ENCODE data around the gene TM4SF1.

TM4SF1 gene

DNA sequence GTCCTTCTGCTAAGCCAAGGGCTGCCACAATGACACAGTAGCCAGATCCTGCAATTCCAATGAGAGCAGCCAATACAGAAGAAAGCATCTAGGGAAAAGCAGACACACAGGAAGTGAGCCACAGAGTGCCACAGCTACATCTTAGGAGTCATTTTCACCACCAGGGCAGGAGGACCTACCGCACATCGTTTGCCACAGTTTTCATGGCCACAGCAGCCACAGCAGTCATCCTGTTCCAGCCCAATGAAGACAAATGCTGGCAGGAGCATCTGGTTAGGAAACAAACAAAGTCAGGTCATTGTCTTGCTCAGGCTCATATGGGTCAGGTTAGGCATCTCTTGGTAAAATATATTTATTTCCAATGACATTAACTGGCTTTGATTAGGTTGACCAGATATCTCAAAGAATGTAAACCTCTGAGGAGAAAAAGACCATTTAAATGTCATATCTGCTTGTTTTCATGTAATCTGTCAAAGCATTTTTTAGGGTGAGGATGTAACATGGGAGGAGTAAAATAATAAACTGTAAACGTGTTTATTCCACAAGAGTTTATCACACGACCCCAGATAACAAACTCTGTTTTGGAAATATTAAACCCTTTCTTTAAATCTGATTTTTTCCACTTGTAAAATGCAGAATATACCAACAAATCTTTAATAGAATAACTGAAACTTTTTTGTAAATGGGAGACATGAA, 1.8 kb downstream of the TM4SF1 start:
- DNase-seq (ENCODE audit: low spot score): no peak

DNA sequence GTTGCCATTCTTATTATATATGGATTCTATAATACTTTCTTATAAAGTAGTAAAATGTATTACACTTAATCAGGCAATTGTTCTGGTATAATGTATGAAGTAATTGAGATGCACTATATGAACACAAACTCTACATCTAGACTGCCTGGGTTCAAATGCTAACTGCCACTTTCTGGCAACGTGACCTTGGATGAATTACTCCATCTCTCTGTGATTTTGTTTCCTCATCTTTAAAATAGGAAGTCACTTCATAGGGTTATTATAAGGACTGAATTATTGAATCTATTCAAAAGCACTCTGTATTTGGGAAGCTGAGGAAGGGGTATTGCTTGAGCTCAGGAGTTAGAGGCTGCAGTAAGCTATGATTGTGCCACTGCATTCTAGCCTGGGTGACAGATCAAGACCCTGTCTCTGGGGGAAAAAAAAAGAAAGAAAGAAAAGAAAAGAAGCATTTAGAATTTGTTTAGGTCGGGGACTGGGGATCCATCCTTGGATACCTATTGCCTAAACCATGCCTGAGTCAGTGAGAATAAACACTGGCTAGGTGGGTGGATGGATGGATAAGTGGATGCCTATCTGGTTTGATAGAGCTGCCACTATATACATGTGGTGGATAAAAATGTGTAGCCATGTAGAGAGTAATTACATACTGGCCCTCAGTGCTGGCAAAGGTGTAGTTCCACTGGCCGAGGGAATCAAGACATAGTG, 2.5 kb downstream of the TM4SF1 start:
- no peak for DNase-seq (ENCODE audit: low spot score)

DNA sequence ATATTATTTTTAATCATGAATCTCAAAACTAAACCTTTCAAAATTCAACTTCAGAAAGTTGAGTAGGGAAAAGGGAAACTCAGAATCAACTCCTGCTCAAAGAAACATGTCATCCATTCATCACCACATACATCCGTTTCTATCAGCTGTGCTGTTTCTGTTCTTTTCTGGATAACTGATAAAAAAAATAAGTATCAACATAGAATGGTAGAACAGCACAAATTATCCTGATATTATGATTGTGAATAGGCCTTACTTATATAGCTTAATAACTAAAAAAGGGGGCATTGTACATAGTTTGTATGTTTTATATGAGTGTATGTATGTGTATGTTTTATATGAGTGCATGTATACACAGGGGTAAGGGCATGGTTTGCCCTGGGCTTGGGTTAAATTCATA, 3.1 kb downstream of the TM4SF1 start:
- DNase-seq (ENCODE audit: low spot score): no peak

DNA sequence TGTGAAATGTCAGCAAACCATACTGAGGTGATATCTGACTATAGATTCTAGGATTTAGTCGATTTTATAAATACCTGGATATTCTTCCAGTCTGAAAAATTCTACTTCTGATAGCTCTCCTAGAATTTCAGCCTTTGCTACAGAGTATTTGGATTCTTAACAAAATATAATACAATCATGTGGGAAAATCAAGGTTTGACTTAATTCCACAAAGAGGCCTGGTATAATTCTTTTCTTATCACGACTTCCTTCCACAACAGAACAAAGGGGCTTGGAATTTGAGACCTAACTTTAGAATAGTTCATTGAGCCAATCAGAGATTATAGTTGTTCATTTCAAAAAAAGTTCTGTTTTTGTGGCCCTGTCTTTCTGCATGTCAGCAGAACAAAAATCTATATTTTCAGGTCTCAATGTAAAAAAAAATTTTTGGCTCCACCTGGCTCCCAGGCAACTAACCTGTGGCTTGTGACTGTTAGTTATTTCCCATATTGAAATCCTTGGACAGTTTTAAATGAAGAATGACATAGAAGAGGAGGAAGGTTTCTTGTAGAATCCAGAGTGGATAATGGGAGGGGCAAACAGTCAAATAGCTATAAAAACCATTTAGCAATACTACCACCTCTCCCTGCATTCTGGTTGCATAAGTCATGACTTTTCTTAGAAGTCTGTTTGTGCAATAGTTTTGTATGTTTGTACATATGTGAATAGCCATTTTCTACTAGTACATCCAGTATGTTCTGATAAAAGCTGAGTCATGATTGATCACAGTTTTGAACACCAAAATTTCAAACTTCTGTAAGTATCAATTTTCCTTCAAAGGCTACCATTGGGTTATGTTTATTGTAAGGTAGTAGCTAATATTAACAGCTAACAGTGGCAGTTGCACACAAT, 4.0 kb downstream of the TM4SF1 start:
- DNase-seq (ENCODE audit: low spot score): no peak

DNA sequence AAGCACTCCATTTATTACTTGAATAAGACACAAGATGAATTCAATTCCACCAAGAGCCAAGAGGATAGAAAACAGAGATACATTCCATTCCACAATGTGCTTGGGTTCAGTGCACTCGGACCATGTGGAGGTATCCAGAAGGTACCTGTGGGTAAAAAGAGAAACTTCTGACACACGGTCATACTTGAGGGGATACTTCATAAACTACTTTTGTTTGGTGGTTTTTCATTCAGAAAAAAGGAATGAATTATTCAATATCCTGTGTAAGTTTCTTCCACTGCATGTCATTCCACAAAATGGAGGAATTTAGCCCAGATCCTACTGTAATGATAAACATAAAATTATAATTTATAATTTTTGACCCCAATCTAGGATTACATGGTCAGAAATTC, 5.7 kb downstream of the TM4SF1 start:
- DNase-seq (ENCODE audit: low spot score): no peak

DNA sequence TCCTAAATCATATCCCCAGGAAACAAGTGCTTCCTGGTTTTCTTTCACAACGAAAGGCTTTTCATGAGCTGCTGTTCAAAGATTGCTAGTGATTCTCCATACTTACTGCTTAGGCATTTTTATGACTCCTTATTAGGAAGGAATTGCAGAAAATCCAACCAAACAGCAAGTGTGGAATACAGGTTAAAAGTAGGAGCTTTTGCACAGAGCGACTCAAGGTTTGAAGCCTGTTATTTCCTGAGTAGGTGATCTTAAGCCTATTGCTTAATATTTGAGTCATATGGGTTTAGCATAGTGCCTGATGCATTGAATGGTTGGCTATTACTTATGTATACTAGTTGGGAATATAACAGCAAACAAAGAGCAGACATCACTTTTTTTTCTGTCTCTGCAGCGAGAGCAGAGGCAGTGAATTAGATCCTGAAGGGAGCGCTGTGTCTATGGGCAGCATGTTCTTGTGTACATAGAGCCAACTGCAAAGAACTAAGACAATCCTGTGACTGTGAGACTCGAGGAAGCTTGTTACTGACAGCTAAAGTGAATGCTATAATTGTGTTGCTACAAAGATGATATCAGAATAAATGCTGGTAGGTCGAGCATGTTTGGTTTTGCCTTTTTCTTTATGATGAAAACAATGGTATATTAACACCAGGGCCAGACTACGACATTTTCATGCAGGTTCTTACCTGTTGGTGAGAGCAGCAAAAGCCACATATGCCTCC, 6.3 kb downstream of the TM4SF1 start:
- DNase-seq (ENCODE audit: low spot score): peak; percentile 67

DNA sequence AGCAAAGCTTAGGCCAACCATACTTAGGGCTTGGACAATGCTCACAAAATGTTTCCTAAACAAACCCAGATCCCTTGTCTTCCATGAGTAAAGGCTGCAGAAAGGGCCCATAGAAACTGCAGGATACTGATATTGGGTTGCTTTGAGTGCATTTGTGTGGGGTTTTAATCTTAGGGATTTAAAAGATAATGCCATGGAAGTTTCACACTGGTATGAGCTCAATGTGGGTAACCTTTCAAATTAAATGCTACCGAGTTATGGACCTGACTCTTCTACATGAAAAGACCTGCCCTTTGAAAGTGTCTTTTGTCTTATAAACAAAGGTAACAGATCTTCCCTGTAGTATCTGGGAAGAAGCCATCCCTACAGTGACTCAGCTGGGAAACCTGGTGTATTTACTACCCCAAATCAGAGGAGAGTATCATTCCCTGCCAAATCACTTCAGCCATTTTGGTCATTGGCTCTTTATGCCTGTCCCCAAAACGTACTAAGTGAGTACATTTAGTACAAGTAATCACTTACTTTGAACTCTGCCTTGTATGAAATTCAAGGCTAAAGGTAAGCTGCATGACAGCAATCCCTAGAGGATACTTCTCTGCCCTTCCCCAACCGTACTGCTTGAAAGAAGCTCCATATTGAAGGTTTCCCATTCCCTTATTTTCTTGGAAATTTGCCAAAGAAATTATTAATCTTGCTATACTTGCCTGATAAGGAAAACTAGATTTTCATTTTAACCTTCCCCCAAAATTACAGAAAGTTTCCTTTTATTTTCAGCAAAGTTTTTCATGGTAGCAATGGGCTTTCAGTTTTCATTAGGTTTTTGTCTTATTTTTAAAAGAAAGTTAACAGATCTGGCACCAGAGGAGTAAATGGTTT, 7.2 kb downstream of the TM4SF1 start:
- DNase-seq (ENCODE audit: low spot score): no peak

DNA sequence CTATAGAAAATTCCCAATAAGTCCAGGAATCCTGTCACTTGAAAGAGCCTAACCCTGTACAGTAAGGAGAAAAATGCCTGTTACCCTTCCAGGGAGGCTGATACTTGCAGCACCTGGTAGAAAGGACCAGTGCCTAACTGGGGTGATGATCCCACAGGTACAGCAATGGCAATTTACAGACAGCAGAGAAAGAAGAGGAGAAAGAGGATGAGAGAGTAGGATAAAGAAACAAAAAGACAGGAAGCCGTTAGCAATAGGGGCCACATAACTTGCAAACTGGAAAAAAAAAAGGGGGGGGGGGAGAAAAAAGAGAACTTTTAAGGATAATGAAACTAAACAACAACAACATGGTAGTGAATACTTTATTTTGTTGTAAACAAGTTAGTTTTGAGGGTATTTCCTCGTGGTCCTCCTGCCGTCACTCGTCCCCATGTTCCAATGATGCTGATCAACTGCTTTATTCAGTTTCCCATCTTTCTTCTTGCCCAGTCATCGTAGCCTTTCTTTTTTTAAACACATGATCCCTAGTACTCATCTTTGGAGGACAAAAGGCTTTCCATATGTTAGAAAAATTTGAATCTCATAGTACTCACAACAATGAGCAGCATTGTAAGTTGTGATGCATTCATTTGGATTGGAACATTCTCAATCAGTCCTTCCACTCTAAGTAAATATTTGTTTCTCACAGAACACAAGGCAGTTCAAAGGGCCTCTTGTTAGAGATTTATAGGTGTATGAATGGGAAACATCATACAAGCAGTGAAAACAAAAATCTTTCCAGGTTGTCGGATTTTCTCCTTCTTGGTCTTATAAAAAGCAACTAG, 8.6 kb downstream of the TM4SF1 start:
- peak; percentile 82 for DNase-seq (ENCODE audit: low spot score)

DNA sequence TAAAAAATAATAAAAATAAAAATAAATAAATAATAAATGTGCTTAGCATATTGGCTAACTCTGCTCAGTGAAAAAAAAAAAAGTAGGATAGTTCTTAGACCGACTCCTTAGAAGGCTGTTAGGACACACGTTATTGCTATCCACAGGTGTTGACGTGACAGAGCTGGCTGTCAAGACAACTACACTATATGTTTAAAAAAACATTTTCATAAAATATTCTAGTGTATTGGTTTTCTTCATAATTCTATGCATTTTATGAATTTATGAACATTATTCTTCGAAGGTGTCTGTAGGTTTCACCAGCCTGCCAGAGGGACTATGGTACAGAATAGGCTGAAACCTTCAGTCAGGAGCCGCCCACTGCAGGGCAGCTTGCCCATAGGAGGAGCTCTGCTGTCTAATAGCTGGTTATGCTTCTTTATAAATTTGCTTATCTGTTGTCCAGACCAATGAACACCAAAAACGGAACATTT, 9.2 kb downstream of the TM4SF1 start:
- no peak for DNase-seq (ENCODE audit: low spot score)

DNA sequence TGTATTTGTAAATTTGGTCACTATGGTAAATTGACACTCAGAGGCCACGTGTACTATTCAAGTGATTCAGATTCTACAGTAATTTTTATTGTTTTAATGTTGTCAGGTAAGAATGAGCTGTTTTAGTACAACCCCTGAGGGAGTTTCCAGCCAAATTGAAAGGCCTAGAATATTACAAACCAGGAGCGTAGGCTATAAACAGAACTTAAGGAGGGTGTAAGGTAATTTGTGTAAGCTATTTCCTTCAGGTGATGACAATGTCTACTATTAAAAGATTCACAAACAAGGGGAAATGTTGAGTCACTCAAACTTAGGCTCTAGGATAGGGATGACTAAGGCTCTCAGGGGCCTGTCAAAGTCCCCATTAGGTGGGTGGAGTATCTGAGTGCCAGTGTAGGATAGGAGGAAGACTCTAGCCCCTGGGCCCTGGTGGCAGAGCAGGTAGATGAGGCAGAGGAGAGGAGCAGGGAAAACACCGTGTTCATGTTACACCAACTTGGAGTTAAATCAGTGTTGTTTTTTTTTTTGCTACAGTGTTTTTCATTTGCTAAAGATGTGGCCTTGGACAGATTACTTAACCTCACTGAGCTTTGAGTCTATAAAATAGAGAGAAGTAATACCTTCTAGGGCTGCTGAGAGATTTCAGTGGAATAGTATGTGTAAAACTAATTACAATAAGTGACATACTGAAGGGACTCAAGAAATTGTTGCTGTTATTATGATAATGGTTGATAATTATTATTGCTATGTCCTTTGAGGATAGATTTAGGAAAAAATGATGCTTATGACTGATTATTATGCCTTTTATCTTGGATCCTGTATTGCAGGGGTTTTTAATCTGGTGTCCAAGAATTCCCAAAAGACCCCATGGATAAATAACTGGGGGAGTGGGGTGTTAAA, 10.3 kb downstream of the TM4SF1 start:
- no peak for DNase-seq (ENCODE audit: low spot score)

DNA sequence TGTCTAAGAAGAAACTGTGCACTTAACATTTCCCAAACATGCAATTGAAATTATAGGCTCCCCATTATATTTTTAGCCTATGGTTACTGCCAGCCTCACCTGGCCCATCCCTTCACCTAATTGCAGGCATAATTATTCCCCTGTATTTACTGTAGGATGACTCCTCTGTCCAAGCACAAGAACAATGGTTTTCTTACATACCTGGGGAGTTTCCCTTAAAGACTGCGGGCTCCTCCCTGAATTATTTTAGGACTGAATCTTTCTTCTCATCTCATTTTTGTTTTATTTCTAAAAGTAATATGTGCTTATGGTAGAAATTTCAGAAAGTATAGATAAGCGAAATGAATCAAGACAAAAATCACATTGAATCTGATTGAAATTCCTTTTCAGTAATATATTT, 11.4 kb downstream of the TM4SF1 start:
- no peak for DNase-seq (ENCODE audit: low spot score)

DNA sequence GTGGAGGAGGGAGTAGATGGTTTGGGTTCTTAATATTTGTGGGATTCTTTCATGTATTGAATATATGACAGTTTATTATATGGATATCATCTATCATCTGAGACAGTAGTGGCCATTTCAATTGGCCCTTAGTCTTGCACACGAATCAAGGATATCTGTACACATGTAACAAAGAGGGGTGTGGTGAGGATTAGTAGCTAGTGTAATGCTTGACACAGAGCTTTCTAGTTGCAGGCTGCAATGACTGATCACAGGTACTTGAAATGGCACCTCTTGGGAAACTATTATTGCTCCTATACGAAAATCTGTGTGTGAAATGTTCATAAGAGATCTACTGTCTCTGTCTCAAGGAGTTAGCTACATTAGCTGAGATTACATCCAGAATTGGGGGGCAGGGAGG, 12.8 kb downstream of the TM4SF1 start:
- DNase-seq (ENCODE audit: low spot score): no peak

DNA sequence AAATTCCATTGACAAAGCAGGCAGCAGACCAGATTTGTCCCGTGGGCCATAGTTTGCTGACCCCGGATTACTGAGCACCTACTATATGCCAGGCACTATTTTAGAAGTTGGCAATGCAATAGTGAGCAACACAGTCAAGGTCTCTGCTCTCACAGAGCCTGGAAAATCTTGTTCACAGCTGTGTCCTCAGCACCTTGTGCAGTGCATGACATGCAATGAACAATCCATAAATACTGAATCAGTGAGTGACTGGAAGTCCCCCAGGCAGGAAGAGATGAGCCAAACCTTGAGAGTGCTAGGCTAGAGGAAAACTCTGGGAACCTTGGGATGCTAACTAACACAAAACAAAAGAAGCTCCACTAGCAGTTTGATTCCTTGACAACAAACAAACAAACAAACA, 14.4 kb downstream of the TM4SF1 start:
- DNase-seq (ENCODE audit: low spot score): no peak

DNA sequence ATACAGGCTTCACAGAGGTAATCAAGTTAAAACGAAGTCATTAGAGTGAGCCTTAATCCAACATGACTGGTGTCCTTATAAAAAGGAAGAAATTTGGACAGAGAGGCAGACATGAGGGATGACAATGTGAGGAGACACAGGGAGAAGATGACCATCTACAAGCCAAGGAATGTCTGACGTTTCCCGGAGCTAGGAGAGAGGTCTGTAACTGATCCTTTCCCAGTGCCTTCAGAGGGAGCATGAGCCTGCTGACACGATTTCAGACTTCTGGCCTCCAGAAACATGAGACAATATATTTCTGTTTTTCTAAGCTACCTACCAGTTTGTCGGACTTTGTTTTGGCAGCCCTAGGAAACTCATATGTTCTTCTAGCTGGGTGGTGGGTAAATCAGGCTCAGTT, 15.1 kb downstream of the TM4SF1 start:
- DNase-seq (ENCODE audit: low spot score): no peak

DNA sequence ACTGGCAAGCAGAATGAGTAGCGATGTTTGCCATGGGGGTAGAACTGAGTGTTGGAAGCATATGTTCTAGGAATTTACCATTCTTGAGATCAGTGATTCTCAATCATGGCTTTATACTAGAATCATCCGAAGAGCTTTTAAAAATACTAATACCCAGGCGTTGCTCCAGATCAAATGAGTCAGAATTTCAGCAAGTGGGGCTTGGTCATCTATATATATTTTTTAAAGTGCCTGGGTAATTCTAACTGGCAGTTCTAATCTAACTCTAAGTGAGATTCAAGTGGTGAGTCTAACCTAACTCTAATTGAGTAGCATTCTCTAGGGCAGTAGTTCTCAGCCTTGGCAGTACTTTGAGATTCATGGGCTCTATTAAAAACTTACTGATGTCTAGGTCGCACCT, 20.8 kb downstream of the TM4SF1 start:
- DNase-seq (ENCODE audit: low spot score): no peak

DNA sequence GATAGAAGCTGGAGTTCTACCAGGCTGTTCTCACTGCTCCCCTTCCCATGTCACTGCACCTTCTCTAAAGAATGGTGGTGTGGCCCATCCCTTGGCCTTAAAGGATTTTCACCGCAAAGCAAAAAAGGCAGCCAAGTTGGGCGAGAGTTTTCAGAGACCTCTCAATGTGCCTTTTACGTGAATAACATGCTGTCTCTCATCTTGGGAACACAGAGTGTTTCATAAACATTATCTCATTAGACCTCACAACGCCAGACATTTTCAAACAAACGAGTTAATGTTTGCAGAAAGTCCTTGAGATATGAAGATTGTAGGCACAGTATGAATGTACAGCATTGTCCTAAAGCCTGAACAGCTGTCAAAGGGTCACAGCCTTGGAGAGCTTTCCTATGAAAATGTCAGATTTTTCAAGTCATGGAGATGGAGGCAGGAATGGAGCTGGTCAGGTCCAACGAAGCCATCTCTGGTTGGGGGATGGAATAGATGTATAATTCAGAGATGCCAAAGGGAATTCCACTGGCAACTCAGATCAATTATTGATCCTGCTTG, 21.3 kb downstream of the TM4SF1 start:
- peak; percentile 98 for DNase-seq (ENCODE audit: low spot score)

DNA sequence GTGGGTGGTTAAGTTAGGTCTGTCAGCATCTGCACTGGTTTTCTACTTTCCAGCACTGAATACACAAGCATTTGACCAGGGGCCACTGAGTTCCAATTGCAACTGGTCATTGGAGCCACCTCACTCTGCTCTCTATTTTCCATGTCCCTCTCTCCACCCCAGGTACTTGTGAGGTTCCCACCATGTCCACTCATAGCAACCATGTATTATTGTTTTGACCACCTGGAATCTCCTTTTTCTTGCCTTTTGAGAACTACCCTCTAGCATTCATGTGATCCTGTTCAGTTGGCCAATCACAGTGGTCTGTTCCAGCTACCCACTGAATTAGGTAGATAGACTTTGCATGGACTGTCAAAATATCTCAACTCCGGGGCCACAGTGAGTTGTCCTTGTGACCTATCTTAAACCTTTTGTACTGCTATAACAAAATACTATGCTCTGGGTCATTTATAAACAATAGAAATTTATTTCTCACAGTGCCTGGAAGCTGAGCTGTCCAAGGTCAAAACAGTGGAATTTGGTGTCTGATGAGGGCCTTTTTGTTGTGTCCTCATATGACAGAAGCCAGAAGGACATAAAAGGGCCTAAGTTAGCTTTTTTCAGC, 23.8 kb downstream of the TM4SF1 start:
- DNase-seq (ENCODE audit: low spot score): no peak

DNA sequence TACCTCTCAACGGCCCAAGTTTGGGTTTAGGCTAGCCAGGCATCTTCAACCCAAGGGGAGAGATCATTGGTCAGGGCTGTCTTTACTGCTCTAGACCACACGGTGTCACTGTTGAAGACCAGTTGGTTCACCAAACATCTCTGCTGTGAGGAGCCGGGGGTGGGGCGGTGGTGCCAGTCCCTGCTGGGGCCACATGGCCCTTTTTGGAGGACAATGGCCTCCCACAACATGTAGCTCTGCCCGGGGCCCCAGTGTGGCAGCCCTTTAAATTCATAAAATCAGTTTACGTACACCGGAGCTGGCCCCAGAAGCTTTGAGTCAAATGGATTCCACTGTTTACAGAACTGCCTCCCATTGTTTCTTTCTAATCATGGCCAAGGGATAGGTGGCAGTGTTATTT, 24.9 kb downstream of the TM4SF1 start:
- DNase-seq (ENCODE audit: low spot score): peak; percentile 95
